ENCODE results near the gene PCOLCE2.

PCOLCE2 gene

GRCh38 chr3:142808103-142808917 lies 80.6 kb downstream of the PCOLCE2 start:
- no peak for DNase-seq

- no peak for DNase-seq
Observed at GRCh38 chr3:142802891-142803290, 86.0 kb downstream of the PCOLCE2 start.

DNA sequence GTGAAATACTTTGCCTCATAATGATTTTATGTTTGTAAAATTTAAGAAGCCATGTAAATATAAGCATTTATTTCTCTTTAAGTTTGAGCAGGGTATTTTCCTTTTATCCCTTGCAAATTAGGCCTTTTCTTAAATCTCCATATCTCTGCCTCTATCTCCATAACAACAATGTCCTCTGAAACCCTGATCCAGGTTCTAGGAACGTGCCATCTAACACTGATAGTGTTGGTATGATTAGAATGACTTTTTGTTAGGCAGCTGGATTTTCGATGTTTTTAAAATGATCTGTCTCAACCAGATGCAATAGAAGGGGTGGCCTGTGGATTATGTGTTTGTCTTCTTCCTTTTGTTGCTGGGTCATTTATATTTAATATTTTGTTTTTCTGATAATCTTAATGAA lies 87.1 kb downstream of the PCOLCE2 start:
- no peak for DNase-seq

DNA sequence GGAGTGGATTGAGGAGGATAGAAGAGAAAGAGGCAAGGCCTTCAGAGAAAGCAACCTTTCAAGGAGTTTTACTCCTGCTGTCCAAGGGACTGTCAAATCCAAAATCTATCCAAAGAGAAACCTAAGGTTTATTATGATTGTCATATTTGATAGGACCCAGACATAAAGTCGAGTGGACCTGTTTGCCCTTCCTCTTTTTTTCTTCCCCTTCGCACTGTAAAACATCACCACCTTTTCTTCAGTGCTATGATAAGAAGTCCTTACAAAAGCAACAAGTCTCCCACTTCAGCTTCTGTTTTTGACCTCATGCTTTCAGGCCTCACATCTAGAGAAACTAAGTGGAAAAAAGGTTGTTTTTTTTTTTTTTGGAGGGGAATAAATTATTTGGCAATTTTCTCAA lies 92.1 kb downstream of the PCOLCE2 start:
- DNase-seq = no peak

DNA sequence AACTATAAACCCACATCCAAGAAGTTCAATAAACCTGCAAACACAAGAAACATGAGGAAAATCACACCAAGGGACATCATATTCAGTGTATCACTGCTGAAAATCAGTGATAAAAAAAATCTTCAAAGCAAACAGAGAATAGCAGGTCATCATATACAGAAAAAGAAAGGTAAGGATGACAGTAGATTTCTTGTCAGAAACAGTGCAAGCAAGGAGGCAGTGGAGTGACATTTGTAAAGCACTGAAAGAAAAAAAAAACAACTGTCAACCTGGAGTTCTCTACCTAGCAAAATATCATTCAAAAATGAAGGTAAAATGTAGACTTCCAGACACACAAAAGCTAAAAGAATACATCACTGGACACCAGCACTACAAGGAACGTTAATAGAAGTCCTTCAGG lies 93.6 kb downstream of the PCOLCE2 start:
- DNase-seq = no peak

GRCh38 chr3:142794508-142794907 lies 94.4 kb downstream of the PCOLCE2 start:
- no peak for DNase-seq

GRCh38 chr3:142787719-142788118 lies 101.2 kb downstream of the PCOLCE2 start:
- no peak for DNase-seq

DNA sequence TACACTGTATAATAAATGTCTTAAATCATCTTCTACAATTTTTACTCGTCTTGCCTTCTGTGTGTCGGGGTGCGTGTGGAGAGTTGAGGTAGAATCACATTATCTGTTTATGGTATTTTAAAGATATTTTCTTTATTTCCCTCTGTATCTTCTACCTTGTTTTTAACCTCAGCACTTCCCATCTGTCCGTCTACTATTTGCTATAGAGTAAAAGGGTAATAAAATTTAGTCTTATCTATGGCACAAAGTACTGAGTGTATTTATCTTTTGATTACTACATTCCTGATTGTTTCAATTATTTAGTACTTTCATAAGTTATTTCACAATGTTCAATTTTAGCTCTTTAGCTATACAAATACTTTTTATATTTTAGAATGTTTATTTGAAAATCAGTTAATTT lies 102.9 kb downstream of the PCOLCE2 start:
- no peak for DNase-seq

- DNase-seq = no peak
Observed at GRCh38 chr3:142784228-142784627, 104.7 kb downstream of the PCOLCE2 start.

DNA sequence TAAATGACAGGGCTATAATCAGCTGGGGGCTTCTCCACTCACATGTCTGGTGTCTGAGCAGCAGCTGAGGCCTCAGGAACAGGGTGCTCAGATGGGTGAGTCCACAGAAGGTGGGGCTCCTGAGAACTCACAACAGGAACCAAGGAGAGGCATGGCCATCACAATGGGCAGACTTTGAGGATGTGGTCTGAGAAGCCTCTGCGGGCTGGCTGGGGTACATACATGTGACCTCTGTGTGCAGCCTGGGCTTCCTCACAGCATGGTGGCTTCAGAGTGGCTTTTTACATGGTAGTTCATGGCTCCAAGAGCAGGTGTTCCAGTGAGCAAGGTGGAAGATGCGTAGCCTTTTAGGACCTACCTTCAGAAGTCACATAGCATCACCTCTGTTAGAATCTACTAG lies 106.3 kb downstream of the PCOLCE2 start:
- DNase-seq = no peak

GRCh38 chr3:142779591-142779990 lies 109.3 kb downstream of the PCOLCE2 start:
- DNase-seq = no peak

DNA sequence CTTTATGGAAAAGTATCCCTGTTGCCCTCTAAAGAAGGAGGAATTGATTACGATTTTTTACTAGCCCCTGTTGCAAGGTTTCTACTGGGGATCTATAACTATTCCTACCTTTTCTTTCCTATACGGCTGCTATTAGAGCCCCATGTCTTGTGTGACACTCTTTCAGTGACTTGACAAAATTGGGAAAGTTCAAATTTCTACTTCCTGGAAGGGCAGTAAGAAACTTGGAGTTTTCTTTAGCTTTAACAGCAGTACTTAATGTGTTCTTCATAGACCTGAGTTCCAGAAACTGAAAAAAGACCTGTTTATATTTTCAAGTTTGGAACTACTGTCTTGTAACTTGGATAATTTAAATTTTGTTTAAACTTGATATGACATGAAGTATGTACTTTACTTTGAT lies 110.3 kb downstream of the PCOLCE2 start:
- no peak for DNase-seq

DNA sequence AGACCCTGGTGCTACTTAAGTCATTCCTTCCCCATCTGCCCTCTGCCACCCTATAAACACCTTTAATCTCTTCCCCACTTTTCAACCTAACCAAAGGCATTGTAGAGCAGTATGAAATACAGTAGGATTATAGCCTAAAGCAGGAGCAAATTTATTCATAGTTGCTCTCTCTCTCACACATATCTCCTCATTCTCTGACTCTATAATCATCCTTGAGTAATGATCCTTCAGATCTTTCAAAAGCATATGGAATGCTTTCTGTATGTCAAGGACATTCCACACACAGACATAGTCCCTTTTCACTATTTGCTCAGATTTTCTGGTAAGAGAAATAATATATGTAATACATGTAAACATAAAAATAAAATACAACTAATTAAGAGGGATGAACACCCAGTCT lies 111.0 kb downstream of the PCOLCE2 start:
- DNase-seq = no peak

DNA sequence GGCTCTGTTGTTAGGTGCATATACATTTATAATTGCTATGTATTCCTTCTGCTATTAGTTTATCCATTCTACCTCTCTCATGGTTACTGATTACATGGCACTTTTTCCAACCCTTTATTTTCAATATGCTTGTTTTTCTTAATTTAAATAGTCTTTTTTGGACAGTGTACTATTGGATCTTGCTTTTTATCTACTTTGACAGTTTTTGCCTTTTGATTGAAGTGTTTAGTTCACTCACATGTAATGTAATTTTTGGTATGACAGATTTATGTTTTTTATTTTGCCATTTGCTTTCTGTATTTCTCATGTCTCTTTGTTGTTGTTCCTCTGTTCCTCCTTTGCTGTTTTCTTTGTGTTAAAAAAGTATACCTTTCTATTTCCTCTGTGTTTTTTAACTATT lies 120.5 kb downstream of the PCOLCE2 start:
- DNase-seq = no peak
